HCT116 (cell line): ENCODE results near the gene INTS14.

ENCODE experiments used
- ELF1 ChIP-seq: IDR thresholded peaks from 2 replicates; pipeline ENCODE4 v1.6.1; 2012; ENCODE audit warnings: low read depth, borderline replicate concordance
- EZH2 ChIP-seq: fragments of 200-600 bp; sonication (generic); IDR thresholded peaks from 2 replicates; pipeline ENCODE4 v1.6.1; 2017; ENCODE audit warnings: antibody characterized with exemption, mixed run types
- FOSL1 ChIP-seq: IDR thresholded peaks from 2 replicates; pipeline ENCODE4 v1.6.1; 2012; ENCODE audit warnings: low read depth
- JUND ChIP-seq: IDR thresholded peaks from 2 replicates; pipeline ENCODE4 v1.6.1; 2012
- MAX ChIP-seq: IDR thresholded peaks from 2 replicates; pipeline ENCODE4 v1.6.1; 2012
- POLR2A ChIP-seq: IDR thresholded peaks from 2 replicates; pipeline ENCODE4 v1.7.0; 2011; ENCODE audit warnings: borderline replicate concordance; ENCODE audit not compliant: insufficient read depth, insufficient read length; ENCODE audit errors: extremely low read depth
- POLR2AphosphoS5 ChIP-seq: IDR thresholded peaks from 2 replicates; pipeline ENCODE4 v1.6.1; 2011; ENCODE audit warnings: mild to moderate bottlenecking, low read depth, low read length, moderate library complexity
- RAD21 ChIP-seq: IDR thresholded peaks from 2 replicates; pipeline ENCODE4 v1.6.1; 2012; ENCODE audit warnings: low read depth, mild to moderate bottlenecking
- REST ChIP-seq: IDR thresholded peaks from 2 replicates; pipeline ENCODE4 v1.6.1; 2012; ENCODE audit warnings: low read depth
- TF ChIP-seq, protein P1 (sequence below), 3 experiments: fragments of 200-600 bp in 1 of 3; sonication (generic) in 1 of 3; IDR thresholded peaks in 2 of 3; conservative IDR thresholded peaks in 1 of 3; 2 replicates each; pipeline ENCODE4 v1.5.1; 2012 to 2017; ENCODE audit warnings: low read depth in 2 of 3, low read length in 2 of 3, antibody characterized with exemption in 1 of 3, borderline replicate concordance in 1 of 3, control low read depth in 1 of 3, mild to moderate bottlenecking in 1 of 3, mixed read lengths in 1 of 3, mixed run types in 1 of 3, moderate library complexity in 1 of 3; ENCODE audit not compliant: insufficient read depth in 1 of 3

DNA sequence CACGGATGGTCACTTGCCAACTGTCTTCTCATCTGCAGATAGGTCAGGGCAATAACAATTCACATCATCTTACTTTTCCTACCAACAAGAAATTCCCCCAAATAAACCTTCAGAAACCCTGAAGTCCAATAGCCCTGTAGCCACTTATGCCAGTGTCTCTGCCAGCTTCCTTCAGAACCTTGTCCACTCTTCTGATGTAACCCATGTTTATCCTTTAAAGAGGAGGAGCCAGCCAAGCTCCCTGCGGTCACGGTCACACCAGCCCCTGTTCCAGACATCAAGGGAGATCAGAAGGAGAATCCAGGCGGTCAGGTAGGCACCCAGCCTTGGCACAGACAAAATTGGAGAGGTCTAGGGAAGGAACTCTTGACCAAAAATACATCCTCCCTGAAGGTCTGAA, 34.5 kb upstream of the INTS14 start:
- TF ChIP-seq, protein P1, sequence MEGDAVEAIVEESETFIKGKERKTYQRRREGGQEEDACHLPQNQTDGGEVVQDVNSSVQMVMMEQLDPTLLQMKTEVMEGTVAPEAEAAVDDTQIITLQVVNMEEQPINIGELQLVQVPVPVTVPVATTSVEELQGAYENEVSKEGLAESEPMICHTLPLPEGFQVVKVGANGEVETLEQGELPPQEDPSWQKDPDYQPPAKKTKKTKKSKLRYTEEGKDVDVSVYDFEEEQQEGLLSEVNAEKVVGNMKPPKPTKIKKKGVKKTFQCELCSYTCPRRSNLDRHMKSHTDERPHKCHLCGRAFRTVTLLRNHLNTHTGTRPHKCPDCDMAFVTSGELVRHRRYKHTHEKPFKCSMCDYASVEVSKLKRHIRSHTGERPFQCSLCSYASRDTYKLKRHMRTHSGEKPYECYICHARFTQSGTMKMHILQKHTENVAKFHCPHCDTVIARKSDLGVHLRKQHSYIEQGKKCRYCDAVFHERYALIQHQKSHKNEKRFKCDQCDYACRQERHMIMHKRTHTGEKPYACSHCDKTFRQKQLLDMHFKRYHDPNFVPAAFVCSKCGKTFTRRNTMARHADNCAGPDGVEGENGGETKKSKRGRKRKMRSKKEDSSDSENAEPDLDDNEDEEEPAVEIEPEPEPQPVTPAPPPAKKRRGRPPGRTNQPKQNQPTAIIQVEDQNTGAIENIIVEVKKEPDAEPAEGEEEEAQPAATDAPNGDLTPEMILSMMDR (IDR thresholded peaks at IDR 0.05 in 2 of 3, conservative IDR thresholded peaks at IDR 0.05 in 1 of 3; ENCODE audit: borderline replicate concordance in 1 of 3, insufficient read depth in 1 of 3, low read depth in 2 of 3, low read length in 2 of 3): no peak
- TF ChIP-seq EZH2: no peak
- no peak for TF ChIP-seq JUND
- no peak for TF ChIP-seq RAD21
- no peak for TF ChIP-seq FOSL1
- no peak for TF ChIP-seq MAX
- TF ChIP-seq ELF1: no peak
- no peak for TF ChIP-seq POLR2A
- TF ChIP-seq POLR2AphosphoS5: no peak
- TF ChIP-seq REST: no peak
